HG03103 (cell line): ENCODE data around the gene MED4.

Experiments used
- ATAC-seq: cut with Tn5 transposase; IDR thresholded peaks from one replicate; pipeline ENCODE4 v1.9.1; 2021; ENCODE audit warnings: low read depth; ENCODE audit not compliant: unreplicated experiment

MED4 gene

DNA sequence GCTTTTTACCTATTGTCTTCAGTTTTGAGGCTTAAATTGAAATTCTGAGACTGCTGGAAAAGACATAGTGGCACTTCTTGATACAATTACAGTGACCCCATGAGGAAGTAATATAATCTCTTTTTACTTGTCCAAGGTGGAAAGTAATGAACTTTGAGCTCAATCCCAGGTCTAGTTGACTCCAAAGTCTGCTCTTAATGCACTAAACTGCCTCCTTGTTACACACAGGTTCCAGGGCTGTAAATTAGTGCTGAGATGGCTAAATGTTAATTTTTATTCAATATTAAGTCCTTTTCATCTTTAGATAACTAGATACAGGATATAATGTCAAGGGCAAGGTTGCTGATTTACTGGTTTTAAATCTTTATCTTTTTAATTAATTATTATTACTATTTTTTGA is 54.9 kb downstream of the MED4 start:
- no peak for ATAC-seq

DNA sequence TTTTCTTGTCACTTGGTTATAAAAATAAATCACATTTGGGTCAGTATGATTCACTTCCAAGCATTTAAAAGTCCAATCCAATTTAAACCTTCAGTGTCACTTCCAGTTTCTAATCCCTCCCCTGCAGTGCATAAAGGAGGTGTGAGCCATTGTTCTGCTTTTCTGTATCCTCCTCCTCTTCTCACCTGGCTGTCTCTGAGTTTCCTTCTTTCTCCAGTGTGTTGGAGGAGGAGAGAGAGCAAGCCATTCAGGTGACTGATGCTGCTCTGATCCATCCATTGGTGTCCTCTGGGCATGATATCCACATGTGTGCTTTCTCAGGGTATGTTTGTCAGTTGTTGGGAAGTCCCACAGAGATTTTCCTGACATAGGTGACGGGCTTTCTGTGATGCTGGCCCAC is 56.1 kb downstream of the MED4 start:
- ATAC-seq = no peak

DNA sequence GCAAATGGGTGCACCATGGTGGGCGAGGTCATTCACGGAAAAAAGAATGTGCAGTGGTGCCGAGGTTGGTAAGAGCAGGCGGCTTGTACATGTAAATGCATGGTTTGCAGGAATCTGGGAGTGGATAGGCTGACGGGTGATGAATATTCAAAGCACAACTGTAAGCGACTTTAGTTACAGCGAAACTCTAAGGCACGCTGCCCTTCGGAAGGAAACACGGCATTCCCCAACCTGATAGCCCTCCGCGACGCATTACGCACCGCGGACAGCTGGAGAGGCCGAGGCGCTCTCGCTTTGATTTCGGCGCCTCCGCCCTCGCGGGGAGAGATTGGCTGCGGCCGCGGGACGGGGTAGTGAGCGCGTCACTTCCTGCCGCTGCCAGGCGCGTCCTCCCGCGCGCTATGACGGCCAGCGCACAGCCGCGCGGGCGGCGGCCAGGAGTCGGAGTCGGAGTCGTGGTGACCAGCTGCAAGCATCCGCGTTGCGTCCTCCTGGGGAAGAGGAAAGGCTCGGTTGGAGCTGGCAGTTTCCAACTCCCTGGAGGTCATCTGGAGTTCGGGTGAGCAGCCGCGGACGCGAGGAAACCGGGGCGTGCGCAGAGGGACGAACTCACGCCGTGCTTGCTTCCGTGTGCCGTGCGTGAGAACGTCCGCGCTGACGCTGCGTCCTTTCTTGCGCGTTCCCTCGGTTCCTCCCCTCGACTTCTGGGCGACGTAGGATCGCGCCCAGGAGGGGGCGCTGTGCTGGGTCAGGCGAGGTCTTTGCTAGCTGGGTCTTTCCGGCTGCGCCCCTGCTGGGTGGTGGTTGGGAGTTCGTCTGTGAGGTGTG is 57.3 kb downstream of the MED4 start, which contains the start of gene NUDT15:
Gene NUDT15 (plus strand): TSS at position 381 of the 828 bp plus-strand sequence. CDS start 21 bp downstream, at position 402.
- ATAC-seq = peak; percentile 87

DNA sequence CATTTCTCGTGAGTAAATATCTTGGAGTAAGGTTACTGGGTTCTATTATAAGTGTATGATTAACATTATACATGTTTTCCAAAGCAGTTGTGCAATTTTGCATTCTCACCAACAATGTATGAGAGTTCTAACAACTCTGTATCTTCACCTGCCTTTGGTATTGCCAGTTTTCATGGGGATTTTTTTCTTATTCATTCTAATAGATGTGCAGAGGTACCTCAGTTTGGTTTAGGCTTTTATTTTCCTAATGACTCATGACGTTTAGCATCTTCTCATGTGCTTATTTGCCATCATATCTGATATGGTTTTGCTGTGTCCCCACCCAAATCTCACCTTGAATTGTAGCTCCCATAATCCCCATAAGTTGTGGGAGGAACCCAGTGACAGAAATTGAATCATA is 65.0 kb downstream of the MED4 start:
- no peak for ATAC-seq

DNA sequence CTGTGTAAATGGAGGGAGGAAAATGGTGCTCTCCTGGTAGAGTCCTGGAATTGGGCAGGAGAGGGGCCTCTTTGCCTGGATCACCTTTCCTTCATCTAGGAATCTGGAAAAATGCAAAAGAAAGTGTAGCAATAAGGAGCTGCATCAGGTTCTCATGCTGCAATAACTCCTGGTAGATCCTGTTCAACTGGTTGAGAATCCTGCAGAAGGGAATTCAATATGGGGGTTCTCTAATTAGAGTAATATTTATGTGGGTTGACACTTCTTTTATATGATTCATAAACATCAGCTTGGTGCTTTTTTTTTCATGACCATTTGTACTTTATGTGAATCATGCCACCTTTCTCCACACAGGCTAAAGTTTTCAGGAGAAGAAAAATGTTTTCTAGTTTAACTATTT is 66.8 kb downstream of the MED4 start:
- no peak for ATAC-seq
